Embryonic facial prominence (tissue), 1 donor: ENCODE measurements around the gene TEKT2.

Experiments used
- DNase-seq: peaks from one replicate; pipeline ENCODE4 v3.0.0-alpha.2; 2016; ENCODE audit errors: extremely low spot score

TEKT2 gene

DNA sequence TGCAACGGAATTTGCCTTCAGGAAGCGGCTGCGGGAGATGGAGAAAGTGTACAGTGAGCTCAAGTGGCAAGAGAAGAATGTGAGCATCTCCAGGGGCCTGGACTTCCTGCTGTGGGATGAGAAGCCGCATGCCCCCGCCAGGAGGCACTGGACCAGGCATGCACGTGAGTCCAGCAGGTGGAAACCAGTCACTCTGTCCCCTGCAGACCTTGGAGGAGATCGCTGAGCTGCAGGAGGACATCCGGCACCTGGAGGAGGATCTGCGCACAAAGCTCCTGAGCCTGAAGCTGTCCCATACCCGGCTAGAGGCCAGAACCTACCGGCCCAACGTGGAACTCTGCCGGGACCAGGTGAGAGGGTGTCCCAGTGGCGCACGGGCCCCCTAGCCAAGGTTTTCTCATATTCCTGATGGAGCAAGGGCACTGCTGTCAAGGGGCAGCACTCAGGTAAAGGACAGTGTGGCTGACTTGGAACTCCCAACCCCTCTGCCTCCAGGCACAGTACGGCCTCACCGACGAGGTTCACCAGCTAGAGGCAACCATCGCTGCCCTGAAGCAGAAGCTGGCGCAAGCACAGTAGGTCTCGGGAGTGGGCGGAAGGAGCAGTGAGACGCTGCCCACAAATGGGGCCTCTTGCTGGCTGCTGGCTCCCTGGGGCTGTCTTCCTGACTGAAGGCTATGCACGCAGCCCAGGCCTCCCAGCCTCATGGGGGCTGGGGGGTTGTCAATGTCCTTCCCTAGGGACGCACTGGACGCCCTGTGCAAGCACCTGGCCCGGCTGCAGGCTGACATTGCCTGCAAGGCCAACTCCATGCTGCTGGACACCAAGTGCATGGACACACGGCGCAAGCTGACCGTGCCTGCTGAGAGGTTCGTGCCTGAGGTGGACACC lies 3.6 kb downstream of the TEKT2 start:
- no peak for DNase-seq

- no peak for DNase-seq
These were observed 4.3 kb downstream of the TEKT2 start for GRCh38 chr1:36088265-36088576.

DNA sequence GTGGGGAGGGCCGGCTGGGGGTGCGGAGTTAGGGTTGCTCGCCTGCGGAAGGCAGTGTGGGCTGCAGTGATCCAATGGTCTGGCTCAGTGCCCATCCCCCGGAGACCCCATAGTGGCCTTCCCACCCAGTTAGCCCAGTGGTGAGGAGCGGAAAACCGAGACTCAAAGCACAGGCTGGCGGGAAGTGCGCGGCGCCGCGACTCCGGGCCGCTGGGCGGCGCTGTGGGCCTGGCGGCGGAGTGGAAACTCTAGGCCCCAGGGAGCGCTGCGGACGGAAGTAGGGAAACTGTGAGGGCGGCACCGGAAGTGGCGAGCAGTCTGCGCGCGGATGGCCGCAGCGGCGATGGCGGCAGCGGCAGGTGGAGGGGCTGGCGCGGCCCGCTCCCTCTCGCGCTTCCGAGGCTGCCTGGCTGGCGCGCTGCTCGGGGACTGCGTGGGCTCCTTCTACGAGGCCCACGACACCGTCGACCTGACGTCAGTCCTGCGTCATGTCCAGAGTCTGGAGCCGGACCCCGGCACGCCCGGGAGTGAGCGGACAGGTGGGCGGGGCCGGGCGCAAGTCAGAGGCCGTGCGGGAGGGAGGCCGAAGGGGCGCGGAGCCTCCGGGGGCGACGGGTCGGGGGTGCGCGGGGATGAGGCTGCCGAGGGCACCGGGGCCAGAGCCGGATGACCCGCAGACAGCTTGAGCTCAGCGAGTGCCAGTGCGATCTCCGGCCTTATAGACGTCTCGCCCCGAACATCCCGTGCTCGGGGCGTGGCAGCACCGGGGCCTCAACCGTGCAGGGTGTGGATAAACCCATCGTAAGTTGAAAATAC lies 4.9 kb downstream of the TEKT2 start, which contains the start of gene ADPRS:
ADPRS (plus strand) TSS at position 316 of the 816 bp plus-strand sequence; CDS start at position 329, 13 bp downstream.
- peak; percentile 93 for DNase-seq

- no peak for DNase-seq
These were observed 5.7 kb downstream of the TEKT2 start for GRCh38 chr1:36089393-36090121.

- no peak for DNase-seq
These were observed 7.2 kb downstream of the TEKT2 start for GRCh38 chr1:36091141-36091540.

GRCh38 chr1:36091698-36092097 lies 7.8 kb downstream of the TEKT2 start:
- no peak for DNase-seq

DNA sequence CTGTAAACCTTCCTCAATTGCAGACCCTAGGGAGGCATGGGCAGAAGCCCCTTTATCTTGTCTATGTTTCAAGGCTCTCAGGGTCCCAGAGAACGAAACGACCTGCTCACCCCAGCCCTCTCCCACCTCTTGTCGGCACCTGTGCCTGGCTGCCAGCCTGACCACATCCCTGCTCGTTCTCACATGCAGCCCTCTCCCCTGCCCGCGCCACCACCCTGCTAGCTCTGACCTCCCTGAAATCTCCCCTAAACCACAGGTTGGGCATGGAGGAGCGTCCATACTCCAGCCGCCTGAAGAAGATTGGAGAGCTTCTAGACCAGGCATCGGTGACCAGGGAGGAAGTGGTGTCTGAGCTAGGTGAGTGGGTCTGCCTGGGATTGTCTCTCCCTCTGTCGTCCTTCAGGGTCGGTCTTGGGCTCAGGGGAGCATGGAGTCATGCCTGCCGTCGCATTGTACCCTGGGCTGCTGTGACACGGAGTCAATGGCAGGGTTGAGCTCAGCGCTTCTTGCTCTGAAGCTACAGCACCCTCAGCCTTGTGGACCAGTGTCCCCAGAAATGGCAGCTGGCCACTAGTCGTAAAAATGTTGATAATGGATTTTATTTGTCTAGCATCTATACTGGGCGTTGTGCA lies 8.4 kb downstream of the TEKT2 start:
- DNase-seq = no peak

- DNase-seq = no peak
These were observed 8.9 kb downstream of the TEKT2 start for GRCh38 chr1:36092798-36093185.

- DNase-seq = no peak
These were observed 9.3 kb downstream of the TEKT2 start for GRCh38 chr1:36093226-36093625.

- no peak for DNase-seq
These were observed 10.0 kb downstream of the TEKT2 start for GRCh38 chr1:36093929-36094328.

DNA sequence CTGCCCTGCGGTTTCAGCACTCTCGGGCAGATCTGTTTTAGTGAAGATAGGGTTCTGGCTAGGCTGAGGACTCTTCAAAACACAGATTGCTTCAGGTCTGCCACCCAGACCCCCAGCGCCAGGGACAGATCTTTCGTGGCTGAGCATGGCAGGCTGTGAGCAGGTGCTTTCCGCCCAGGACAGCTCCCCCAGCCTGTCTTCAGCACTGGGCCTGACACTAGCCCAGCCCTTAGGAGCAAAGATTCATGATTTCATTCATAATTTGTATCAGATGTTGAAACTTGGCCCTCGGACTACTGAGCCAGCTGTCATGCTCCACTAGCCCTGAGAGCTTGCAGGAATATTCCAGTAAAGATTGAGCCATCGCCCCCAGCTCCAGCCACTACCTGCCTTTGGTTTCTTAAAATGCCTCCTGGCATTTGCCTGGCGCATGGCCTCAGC lies 10.7 kb downstream of the TEKT2 start:
- DNase-seq = no peak

DNA sequence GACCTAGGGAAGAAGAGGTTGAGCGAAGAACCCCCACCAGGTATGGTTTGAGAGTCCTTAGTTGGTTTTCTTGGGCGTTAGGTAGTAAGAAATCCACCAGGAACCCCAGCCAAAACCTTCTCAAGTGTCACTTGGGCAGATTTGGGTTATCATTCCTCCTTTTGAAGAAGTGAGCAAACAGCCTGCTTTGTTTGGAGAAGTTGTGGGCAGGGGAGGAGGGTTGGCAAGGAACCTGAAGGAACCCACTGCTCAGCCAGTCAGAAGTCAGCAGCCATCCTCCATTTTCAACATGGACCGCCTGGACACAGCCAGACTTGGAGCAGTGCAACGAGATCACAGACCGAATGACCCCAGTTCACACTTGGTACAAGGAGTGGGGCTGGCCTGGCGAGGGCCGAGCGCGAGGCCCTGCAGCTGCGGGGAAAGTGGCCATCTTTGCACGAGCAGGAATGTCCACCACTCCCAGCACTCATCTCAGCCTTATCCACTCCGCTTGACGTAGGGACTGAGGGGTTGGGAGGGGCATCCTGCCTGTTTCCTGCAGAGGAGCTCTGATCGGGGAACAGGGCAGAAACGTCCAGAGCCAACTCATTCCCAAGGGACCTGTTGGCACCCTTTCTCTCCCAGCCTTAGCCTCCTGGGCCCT lies 12.0 kb downstream of the TEKT2 start:
- DNase-seq = no peak

- no peak for DNase-seq
These were observed 12.9 kb downstream of the TEKT2 start for GRCh38 chr1:36096500-36097432.

DNA sequence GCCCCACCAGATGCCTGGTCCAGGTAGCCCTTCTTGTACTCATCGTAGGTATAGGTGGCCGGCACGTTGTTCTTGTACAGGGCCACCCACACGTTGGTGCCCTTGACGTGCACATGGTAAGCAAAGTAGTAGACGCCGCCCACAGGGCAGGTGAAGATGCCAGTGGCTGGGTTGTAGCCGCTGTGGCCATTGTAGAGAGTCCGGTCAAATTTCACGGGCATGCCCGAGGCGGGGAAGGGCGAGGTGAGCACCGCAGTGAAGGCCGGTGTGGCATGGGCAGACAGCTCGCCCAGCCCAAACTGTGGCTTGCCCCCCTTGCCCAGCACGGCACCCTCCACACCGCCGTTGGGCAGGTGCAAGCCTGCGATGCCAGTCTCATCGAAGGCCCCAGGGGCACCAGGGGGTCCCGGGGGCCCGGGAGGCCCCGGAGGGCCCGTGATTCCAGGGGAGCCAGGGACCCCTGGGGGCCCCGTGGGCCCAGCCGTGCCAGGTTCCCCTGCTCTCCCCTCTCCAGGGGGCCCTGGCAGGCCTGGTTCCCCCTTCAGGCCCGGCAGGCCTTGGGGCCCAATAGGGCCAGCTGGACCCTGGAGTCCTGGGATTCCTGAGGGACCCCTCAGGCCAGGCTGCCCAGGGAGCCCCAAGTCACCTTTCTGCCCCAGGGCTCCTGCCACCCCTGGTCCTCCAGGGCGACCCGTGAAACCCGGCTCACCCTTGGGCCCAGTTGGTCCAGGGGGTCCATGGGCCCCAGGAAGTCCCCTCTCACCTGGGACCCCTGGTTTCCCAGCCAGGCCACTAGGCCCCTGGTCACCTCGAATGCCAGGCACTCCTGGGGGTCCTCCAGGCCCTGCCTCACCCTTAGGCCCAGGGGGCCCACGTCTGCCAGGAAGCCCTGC lies 14.0 kb downstream of the TEKT2 start:
- DNase-seq = no peak

DNA sequence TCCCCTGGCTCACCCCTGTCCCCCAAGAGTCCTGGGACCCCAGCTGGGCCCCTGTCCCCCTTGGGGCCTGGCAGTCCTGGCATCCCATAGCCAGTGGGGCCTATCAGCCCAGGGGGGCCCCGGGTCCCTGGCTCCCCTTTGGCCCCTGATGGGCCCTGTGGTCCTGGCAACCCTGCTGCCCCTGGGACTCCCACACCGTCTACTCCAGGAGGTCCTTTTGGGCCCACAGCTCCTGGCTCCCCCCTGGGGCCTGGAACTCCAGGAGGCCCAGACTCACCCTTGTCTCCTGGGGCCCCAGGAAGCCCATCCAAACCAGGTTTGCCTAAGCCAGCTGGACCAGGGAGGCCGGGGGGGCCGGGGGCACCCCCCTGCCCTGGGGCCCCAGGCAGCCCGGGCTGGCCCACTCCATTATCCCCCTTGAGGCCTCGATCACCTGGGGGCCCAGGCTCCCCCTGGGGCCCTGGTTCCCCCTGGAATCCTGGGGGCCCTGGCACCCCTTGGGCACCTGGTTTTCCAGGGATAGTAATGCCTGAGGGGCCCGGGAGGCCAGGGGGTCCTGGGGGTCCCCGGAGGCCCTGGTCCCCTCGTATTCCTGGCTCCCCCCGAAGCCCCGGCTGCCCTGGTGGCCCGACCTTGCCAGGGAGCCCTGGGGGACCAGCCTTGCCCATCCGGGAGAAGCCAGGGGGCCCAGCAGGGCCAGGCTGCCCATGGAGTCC lies 14.9 kb downstream of the TEKT2 start:
- no peak for DNase-seq

GRCh38 chr1:36099681-36100341 lies 15.9 kb downstream of the TEKT2 start:
- no peak for DNase-seq

GRCh38 chr1:36100376-36100775 lies 16.5 kb downstream of the TEKT2 start:
- DNase-seq = no peak

- no peak for DNase-seq
These were observed 17.7 kb downstream of the TEKT2 start for GRCh38 chr1:36101546-36101945.
